SKM-1 treated with dmso at 0.1 percent for 144 hours (cell line): ENCODE measurements around the gene FOXRED1.

ENCODE experiments used
- DNase-seq: peaks from one replicate; lab custom pipeline; 2025; ENCODE audit not compliant: unreplicated experiment; lab: John Stamatoyannopoulos, UW

The FOXRED1 gene

GRCh38 chr11:126310992-126311310 is 42.0 kb downstream of the FOXRED1 start:
- no peak for DNase-seq

GRCh38 chr11:126311401-126312291 is 42.7 kb downstream of the FOXRED1 start:
- peak; percentile 97 for DNase-seq

DNA sequence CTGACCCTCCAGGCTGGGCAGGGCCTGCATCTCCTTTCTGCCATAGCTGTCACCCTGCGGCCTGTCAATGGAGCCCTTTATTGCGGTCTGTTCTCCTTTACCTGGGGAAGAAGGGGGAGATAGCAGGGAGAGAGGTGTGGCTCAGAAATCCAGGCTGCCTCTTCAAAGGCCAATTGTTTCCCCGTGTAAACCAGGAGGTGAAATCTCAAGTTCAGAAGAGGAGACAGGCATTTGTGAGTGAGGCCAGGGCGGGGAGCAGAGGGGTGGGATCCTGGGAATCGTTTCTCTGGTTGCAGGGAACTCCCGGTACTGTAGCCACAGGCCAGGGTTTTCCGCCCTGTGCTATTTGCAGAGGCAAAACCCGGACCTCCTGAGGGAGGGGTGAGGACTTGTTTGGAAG is 44.0 kb downstream of the FOXRED1 start:
- DNase-seq = no peak

GRCh38 chr11:126313826-126314225 is 44.9 kb downstream of the FOXRED1 start:
- no peak for DNase-seq

DNA sequence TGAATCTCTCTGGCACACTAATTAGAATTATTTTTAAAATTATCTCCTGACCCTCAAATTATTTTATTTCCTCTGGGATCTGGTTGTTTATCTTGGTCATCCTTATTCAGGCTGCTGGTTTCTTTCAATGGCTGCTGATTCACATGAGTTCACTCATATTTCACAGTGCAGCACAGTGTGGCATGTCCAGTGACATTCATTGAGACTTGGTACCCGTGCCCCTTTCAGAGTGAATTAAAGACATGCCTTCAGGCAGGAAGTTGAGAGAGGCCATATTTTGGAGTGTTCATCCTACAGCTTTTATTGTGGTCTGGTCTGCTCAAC is 48.4 kb downstream of the FOXRED1 start:
- DNase-seq = no peak

DNA sequence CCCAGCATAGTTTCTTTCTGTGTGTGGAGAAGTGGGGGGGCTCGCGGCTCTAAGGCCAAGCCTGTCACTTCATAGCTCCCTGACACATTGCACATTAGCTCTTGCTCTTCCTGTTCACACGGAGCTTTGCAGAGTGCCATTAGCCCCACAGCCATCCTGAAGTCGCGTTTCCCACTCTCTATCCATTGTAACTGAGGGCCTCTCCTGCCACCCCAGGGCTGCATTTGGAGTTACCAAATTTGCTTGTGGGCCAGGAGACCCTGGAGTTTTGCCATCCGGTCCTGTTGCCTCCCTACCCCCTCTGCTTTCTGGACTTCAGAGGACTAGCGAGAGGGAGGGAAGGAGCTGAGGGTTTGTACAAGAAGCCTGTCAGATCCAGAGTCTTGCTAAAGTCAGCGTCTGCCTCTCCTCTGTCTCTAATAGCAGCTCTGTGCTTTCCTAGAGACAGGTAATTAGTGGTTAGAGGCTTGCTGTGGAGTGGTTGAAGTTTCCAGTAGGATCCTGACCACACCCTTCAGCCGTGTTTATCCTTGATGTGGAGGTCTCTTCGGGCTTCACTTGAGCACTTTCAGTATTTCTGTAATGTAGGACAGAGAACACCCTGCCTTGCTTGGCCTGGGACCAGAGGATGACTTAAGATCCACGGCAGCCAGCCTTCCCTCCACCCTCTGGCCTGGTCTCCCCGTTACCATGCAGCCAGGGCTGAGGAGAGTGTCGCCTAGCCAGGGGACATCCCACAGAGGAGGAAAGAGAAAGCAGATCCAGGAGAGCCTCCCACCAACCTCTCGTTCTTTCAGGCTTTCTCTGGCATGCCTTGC is 49.0 kb downstream of the FOXRED1 start:
- DNase-seq = peak; percentile 63

- DNase-seq = peak; percentile 96
Observed at GRCh38 chr11:126318574-126319373, 49.8 kb downstream of the FOXRED1 start.

DNA sequence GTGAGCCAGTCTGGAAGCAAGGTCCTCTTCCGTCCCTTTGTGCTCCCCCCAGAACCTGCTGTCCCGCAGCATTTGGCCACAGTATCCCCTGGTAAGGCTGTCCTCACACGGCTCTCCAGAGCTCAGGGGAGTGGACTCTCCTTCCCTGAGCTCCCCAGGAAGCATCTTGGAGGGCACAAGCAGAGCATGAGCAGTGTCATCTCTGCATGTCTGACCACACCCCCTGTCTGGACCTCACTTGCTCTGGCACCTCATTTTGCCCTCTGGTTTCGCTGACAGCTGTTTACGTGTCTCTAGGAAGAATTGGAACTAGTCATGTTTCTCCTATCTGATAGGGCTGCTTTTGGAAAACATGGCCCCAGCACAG is 50.4 kb downstream of the FOXRED1 start:
- DNase-seq = no peak

DNA sequence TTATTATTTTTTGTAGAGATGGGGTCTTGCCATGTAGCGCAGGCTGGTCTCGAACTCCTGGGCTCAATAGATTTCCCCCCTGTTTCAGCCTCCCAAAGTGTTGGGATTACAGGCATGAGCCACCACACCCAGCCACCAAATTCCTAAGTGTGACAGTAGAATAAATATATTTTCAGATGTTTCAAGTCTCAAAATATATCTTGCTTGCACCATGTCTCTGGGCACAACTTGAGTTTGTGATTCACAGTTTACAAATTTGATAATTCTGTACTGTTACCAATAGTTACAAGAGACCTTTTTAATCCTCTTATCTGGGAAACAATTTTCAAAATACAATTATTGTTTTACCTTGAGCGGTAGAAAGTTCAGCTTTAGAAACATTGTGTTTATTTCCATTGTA is 54.0 kb downstream of the FOXRED1 start:
- DNase-seq = no peak

DNA sequence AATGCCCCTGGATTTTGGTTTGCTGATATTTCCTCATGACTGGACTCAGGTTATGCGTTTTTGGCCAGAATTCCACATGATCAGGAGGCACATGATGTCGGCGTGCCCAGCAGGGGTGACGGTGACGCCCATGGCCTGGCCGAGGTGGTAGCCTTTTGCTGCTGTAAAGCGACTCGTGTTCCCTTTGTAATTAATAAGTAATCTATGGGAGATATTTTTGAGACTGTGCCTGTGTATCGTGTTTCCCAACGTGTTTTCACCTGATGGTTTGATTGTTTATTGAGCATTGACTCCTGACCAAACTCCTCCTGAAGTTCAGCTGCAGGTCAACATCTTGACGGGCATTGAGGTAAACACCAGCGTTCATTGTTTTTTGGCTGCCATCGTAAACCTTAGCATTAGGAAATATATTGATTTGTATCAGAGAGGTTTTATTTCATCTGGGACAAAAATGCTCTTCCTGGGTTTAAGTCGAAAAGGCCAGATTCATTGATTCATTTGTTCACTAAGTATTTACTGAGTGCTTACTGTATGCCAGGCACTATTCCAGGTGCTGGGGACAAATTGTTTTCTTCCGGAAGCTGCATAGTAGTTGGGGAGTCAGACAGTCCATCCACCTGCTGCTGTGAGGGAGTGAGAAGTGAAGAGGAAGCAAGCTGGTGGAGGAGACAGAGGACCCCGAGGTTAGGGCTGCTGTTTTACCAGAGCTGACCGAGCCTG is 58.5 kb downstream of the FOXRED1 start:
- no peak for DNase-seq
